Right atrium auricular region (tissue), 2 donors: ENCODE results near the gene OIP5. TPM values are rescaled to one million over a fixed set of nuclear protein-coding genes. Genes with fewer than 3 reads are reported as not detected.
"Not testable (repeated sequence)": the region's sequence is repeated elsewhere in the genome, so short reads cannot be mapped to it uniquely, and the experiment has no call there.

ENCODE experiments used
- DNase-seq: peaks from one replicate; pipeline ENCODE4 v3.0.0-alpha.2; 2019; ENCODE audit warnings: low spot score
- H3K27ac ChIP-seq, 2 donors: fragments of 200-600 bp; sonication (generic); 1 replicate in 1 of 2; 2 replicates in 1 of 2; pipeline ENCODE4 v1.5.1; 2016 to 2019
- H3K27me3 ChIP-seq, 2 donors: fragments of 200-600 bp; sonication (generic); one replicate each; pipeline versions ENCODE4 v1.5.1 to v1.6.0; 2017 to 2019
- H3K36me3 ChIP-seq: fragments of 200-600 bp; sonication (generic); one replicate; pipeline ENCODE4 v1.5.1; 2016
- H3K4me1 ChIP-seq, 2 donors: fragments of 200-600 bp; sonication (generic); one replicate each; pipeline versions ENCODE4 v1.5.1 to v1.6.0; 2017 to 2019
- H3K4me3 ChIP-seq, 2 donors: fragments of 200-600 bp; sonication (generic); 1 replicate in 1 of 2; 2 replicates in 1 of 2; pipeline ENCODE4 v1.5.1; 2017 to 2019; ENCODE audit warnings: mild to moderate bottlenecking in 1 of 2, moderate library complexity in 1 of 2
- H3K9me3 ChIP-seq, 2 donors: fragments of 200-600 bp; sonication (generic); one replicate each; pipeline ENCODE4 v1.5.1; 2019
- total RNA-seq, 2 donors: library from RNA; depleted of rRNA; stranded (reverse); fragments of >200 nt; gene quantifications; one replicate each; pipeline ENCODE4 v1.1.0, GENCODE V29; 2016
- TF ChIP-seq, protein P1 (sequence below), 2 donors: fragments of 200-600 bp; sonication (generic); IDR thresholded peaks; one replicate each; pipeline ENCODE4 v1.5.1; 2019; ENCODE audit warnings: antibody characterized with exemption in 2 of 2

OIP5 gene
- total RNA-seq, 2 donors from 2014 or later: 0.35 TPM; not detected in 1

DNA sequence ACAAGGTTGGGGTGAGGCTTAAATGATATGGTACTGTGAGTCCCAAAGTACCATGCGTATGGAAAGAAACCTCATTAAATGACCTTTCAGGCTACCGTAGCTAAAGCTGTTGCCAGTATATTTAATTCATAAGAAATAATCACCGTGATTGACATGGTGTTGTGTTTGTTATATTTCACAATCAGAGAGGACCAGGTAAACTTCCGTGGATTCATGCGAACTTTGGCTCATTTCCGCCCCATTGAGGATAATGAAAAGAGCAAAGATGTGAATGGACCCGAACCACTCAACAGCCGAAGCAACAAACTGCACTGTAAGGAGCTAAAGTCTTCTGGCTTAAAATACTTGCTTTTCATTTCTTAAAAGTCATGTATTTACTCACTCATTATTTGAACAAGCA is 69.8 kb downstream of the OIP5 start:
- DNase-seq: no peak
- Histone ChIP-seq H3K4me1 (peaks cover 0 to 27% of the 10 kb centered on the region in 2 donors), H3K27ac (no peak overlapping the region), H3K27me3 (no peaks in the 10 kb centered on the region), H3K9me3 (no peaks in the 10 kb centered on the region), H3K4me3 (no peak overlapping the region), H3K36me3 (peaks cover 18% of the 10 kb centered on the region)
- TF ChIP-seq, protein P1, sequence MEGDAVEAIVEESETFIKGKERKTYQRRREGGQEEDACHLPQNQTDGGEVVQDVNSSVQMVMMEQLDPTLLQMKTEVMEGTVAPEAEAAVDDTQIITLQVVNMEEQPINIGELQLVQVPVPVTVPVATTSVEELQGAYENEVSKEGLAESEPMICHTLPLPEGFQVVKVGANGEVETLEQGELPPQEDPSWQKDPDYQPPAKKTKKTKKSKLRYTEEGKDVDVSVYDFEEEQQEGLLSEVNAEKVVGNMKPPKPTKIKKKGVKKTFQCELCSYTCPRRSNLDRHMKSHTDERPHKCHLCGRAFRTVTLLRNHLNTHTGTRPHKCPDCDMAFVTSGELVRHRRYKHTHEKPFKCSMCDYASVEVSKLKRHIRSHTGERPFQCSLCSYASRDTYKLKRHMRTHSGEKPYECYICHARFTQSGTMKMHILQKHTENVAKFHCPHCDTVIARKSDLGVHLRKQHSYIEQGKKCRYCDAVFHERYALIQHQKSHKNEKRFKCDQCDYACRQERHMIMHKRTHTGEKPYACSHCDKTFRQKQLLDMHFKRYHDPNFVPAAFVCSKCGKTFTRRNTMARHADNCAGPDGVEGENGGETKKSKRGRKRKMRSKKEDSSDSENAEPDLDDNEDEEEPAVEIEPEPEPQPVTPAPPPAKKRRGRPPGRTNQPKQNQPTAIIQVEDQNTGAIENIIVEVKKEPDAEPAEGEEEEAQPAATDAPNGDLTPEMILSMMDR (IDR thresholded peaks at IDR 0.05): no peak

DNA sequence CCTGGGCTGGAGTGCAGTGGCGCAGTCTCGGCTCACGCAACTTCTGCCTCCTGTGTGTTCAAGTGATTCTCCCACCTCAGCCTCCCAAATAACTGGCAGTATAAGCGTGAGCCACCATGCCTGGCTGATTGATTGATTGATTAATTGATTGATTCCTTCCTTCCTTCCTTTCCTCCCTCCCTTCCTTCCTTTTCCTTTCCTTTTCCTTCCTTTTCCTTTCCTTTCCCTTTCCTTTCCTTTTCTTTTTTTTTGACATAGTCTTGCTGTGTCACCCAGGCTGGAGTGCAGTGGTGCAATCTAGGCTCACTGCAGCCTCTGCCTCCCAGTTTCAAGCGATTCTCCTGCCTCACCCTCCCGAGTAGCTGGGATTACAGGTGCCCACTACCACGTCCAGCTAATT is 71.5 kb downstream of the OIP5 start:
- H3K4me3 ChIP-seq, H3K27me3 ChIP-seq, H3K9me3 ChIP-seq, H3K27ac ChIP-seq, DNase-seq: not testable (repeated sequence)
- peaks cover 19% of the 10 kb centered on the region for H3K36me3 ChIP-seq
- peaks cover 0 to 35% of the 10 kb centered on the region in 2 donors for H3K4me1 ChIP-seq

DNA sequence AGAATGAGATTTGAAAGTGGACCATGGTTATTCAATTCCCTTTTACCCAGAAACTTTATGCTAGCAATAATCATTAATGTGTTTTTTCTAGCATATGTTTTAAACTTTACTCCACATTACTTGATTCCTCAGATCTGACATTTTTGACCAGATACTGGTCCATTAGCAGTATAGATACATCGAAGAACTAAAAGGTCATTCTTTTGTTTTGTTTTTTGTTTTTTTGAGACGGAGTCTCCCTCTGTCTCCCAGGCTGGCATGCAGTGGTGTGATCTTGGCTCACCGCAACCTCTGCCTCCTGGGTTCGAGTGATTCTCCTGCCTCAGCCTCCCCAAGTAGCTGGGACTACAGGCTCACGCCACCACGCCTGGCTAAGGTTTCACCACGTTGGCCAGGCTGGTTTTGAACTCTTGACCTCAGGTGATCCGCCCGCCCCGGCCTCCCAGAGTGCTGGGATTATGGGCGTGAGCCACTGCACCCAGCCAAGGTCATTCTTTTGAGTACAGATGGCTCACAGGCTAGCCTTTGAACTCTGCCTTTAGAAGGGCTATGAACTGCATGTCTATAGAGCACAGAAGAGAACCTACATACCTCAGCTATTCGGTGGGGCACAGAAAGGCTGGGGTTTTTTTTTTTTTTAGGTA is 72.7 kb downstream of the OIP5 start:
- Histone ChIP-seq H3K27ac (peak overlapping the region in 1 of 2 donors; percentile 72), H3K27me3 (no peaks in the 10 kb centered on the region), H3K9me3 (no peaks in the 10 kb centered on the region), H3K36me3 (peaks cover 19% of the 10 kb centered on the region), H3K4me1 (peaks cover 0 to 35% of the 10 kb centered on the region in 2 donors), H3K4me3 (no peak overlapping the region)
- TF ChIP-seq, protein P1 (IDR thresholded peaks at IDR 0.05): no peak
- DNase-seq: no peak

Other genes starting within 250 kb of the OIP5 start
- 10 to 100 TPM in 1 of 2 donors, 1 to 10 TPM in 1; 9.4 to 16.4 TPM for gene INO80, start 216.3 kb downstream of the OIP5 start, total RNA-seq
- not detected for gene EXD1, start 101.8 kb downstream of the OIP5 start, total RNA-seq
- 100 to 1,000 TPM; 165 to 247 TPM for gene CHP1, start 101.3 kb downstream of the OIP5 start, total RNA-seq
- 1 to 10 TPM in 1 of 2 donors, under 1 TPM in 1; 0.94 to 3.1 TPM for gene NUSAP1, start 290 bp upstream of the OIP5 start, total RNA-seq
- 10 to 100 TPM; 26.1 to 55.6 TPM for gene NDUFAF1, start 69.9 kb upstream of the OIP5 start, total RNA-seq
- 10 to 100 TPM; 21.2 to 21.4 TPM for gene RTF1, start 84.5 kb upstream of the OIP5 start, total RNA-seq
- gene ITPKA, start 161.3 kb upstream of the OIP5 start, total RNA-seq: under 1 TPM in 1 of 2 donors, not detected in 1; 0.90 TPM
- under 1 TPM in 1 of 2 donors, not detected in 1; 0.98 TPM for gene LTK, start 181.2 kb upstream of the OIP5 start, total RNA-seq
- gene RPAP1, start 211.7 kb upstream of the OIP5 start, total RNA-seq: 10 to 100 TPM; 10.4 to 25.3 TPM
- 1 to 10 TPM; 4.1 to 8.5 TPM for gene TYRO3, start 226.6 kb upstream of the OIP5 start, total RNA-seq